ENCODE measurements around the gene TTI1. TPM values are rescaled to one million over a fixed set of nuclear protein-coding genes. Genes with fewer than 3 reads are reported as not detected.

Gene TTI1
- total RNA-seq, 1 experiment from 2014 or later: 54.0 TPM

DNA sequence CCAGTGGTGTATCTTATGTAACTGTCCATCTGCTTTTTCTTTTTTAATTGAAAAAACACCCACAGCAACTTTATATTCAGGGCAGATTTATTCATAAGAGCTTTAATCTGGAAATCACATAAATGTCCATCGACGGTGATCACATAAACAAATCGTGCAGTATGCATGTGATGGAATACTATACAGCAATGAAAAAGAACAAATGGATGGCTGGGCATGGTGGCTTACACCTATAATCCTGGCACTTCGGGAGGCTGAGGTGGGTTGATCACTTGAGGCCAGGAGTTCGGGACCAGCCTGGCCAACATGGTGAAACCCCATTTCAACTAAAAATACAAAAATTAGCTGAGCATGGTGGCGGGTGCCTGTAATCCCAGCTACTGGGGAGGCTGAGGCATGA is 91.3 kb downstream of the TTI1 start:
- Mint-ChIP-seq H3K36me3 (ENCODE audit: insufficient read depth, unreplicated experiment) (no peaks in the 10 kb centered on the region), H3K4me1 (ENCODE audit: low read depth, unreplicated experiment) (no peaks in the 10 kb centered on the region), H3K9me3 (ENCODE audit: low read depth, unreplicated experiment) (no peaks in the 10 kb centered on the region), H3K27me3 (ENCODE audit: unreplicated experiment) (peaks cover 54% of the 10 kb centered on the region), H3K27ac (ENCODE audit: unreplicated experiment) (no peak overlapping the region), H3K4me3 (ENCODE audit: low read depth, unreplicated experiment) (no peak overlapping the region)
- CTCF ChIA-PET: interaction anchor here (0.9 to 1.3 kb wide), 3 partner anchors 9 to 51 kb away, joined by 3 to 8 read pairs (median 7); no protein-coding TSS in a partner anchor
- DNase-seq: no peak
- BruUV-seq (replicated peaks): no TSS peak
- no peak for TF ChIP-seq CTCF (IDR thresholded peaks at IDR 0.05; ENCODE audit: unreplicated experiment)
- intact Hi-C loops (cut with micrococcal nuclease; ENCODE audit: unreplicated experiment): no loop called here

DNA sequence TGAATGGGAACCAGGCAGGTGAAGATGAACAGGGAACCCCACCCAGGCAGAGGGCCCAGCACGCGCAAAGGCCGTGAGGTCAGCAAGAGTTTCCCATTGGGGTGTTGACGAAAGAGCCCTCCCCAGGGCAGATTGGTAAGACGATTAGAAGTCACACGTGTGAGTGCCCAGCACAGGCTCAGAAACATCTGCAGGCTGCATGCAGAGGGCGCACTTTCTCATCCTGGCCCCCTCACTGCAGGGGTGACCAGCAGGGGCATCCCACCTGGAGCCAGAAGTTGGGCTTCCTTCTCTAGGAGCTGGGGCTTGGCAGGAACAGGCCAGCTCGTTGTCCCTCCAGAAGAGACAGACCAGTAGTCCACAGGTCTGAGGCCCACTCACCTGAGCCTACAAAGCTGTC is 91.9 kb downstream of the TTI1 start:
- Mint-ChIP-seq H3K4me1 (ENCODE audit: low read depth, unreplicated experiment) (no peaks in the 10 kb centered on the region), H3K27me3 (ENCODE audit: unreplicated experiment) (peaks cover 47% of the 10 kb centered on the region), H3K27ac (ENCODE audit: unreplicated experiment) (no peak overlapping the region), H3K9me3 (ENCODE audit: low read depth, unreplicated experiment) (no peaks in the 10 kb centered on the region), H3K4me3 (ENCODE audit: low read depth, unreplicated experiment) (no peak overlapping the region), H3K36me3 (ENCODE audit: insufficient read depth, unreplicated experiment) (no peaks in the 10 kb centered on the region)
- intact Hi-C loops (cut with micrococcal nuclease; ENCODE audit: unreplicated experiment): no loop called here
- BruUV-seq (replicated peaks): no TSS peak
- peak; percentile 21 for DNase-seq
- CTCF ChIA-PET: interaction anchor here (0.7 to 1.3 kb wide), 4 partner anchors 10 to 51 kb away, joined by 3 to 9 read pairs (median 8); no protein-coding TSS in a partner anchor
- peak; percentile 27 for TF ChIP-seq CTCF (IDR thresholded peaks at IDR 0.05; ENCODE audit: unreplicated experiment)

GRCh38 chr20:37940858-37941257 is 92.4 kb downstream of the TTI1 start:
- H3K4me3 Mint-ChIP-seq (ENCODE audit: low read depth, unreplicated experiment): no peak overlapping the region
- CTCF ChIA-PET: interaction anchor here (1.2 to 1.3 kb wide), 2 partner anchors 10 to 52 kb away, joined by 3 to 7 read pairs; no protein-coding TSS in a partner anchor
- TF ChIP-seq CTCF (IDR thresholded peaks at IDR 0.05; ENCODE audit: unreplicated experiment): no peak
- BruUV-seq (replicated peaks): no TSS peak
- no peak for DNase-seq
- no peaks in the 10 kb centered on the region for H3K36me3 Mint-ChIP-seq (ENCODE audit: insufficient read depth, unreplicated experiment)
- H3K4me1 Mint-ChIP-seq (ENCODE audit: low read depth, unreplicated experiment): no peaks in the 10 kb centered on the region
- intact Hi-C loops (cut with micrococcal nuclease; ENCODE audit: unreplicated experiment): no loop called here
- H3K9me3 Mint-ChIP-seq (ENCODE audit: low read depth, unreplicated experiment): no peaks in the 10 kb centered on the region
- peaks cover 42% of the 10 kb centered on the region for H3K27me3 Mint-ChIP-seq (ENCODE audit: unreplicated experiment)
- no peak overlapping the region for H3K27ac Mint-ChIP-seq (ENCODE audit: unreplicated experiment)

DNA sequence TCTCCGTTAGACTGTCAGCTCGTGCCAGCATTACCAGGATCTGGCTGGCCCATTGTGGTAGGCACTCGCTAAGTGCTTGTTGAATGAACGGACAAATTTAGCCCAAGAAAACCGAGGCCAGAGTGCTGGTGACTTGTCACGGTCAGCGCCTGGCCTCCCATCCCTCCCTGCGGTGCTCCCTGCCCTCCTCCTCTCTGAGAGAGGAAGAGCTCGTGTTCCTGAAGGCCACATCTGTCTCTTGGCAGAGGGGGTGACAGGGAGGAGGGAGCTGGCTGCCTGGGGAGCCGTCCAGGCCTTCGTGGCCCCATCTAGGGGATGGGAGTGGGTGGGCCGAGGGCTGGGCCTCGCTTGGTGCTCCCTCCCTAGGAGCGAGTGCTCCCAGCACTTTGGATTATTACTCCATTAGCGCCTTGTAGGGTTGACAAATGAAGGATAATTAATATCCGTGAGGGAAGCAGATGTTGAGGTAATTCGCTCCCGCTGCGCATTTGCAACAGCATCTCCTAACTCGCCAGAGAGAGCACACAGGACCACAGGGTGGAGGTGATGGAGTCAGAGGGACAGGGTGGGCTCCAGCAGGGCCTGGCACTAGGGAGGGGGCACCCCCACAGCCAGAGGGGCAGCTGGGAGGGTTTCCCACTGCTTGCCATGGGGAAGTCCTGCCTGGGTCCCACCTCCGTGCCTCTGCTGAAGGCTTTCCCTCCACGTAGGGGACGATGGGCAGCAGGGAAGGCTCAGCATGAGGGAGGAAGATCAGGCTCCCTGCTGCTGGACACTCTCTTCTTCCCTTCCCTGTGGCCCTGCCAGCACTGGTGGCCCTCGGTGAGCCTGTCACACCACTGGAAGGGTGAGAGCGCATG is 93.3 kb downstream of the TTI1 start:
- no TSS peak for BruUV-seq (replicated peaks)
- no peak for TF ChIP-seq CTCF (IDR thresholded peaks at IDR 0.05; ENCODE audit: unreplicated experiment)

More for the DNA sequence above, 93.3 kb downstream of the TTI1 start:
- Mint-ChIP-seq H3K27ac (ENCODE audit: unreplicated experiment) (no peak overlapping the region), H3K4me1 (ENCODE audit: low read depth, unreplicated experiment) (no peaks in the 10 kb centered on the region), H3K9me3 (ENCODE audit: low read depth, unreplicated experiment) (no peaks in the 10 kb centered on the region), H3K27me3 (ENCODE audit: unreplicated experiment) (peaks cover 38% of the 10 kb centered on the region), H3K36me3 (ENCODE audit: insufficient read depth, unreplicated experiment) (no peaks in the 10 kb centered on the region), H3K4me3 (ENCODE audit: low read depth, unreplicated experiment) (no peak overlapping the region)
- intact Hi-C loops (cut with micrococcal nuclease; ENCODE audit: unreplicated experiment): no loop called here
- no peak for DNase-seq
- CTCF ChIA-PET: interaction anchor here (0.5 kb wide), 1 partner anchor 12 kb away, joined by 3 read pairs; no protein-coding TSS in a partner anchor
